A172 (cell line): Measurements from ENCODE around the gene XYLT1. TPM values are rescaled to one million over a fixed set of nuclear protein-coding genes. Genes with fewer than 3 reads are reported as not detected.

ENCODE experiments used
- DNase-seq: peaks from one replicate; pipeline ENCODE4 v3.0.0-alpha.2; 2015; ENCODE audit warnings: low spot score
- total RNA-seq: library from RNA; depleted of rRNA; stranded (reverse); fragments of >200 nt; shearing (Covaris generic); gene quantifications from 2 replicates; pipeline ENCODE4 v1.2.3, GENCODE V29; 2014

The XYLT1 gene
- total RNA-seq, 1 experiment from 2014 or later, result not detected

DNA sequence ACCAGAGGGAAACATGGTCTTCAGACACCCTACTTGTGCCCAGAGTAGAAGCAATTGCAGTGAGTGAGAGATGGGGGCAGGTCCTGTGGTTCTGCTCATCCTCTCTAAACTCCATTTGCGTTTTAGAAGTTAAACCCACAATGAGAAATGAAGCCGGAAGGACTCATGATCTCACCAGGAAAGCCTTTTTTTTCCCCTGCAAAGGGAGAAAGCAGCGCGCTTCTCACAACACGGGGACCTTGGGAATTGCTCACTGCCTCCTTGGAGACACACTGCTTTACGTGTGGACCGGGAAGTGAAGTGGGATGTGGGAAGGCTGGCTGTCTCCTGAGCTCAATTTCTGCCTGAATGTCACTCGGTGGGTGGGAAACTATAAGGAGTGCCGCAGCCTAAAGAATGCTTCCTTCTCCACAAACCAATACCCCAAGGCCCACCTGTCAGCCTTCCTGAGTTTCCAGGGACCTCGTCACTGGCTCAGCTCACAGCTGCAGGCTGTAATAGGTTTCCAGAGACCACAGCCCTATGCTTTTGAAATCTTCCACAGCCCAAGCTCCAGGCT, 365.4 kb downstream of the XYLT1 start:
- DNase-seq, result no peak

DNA sequence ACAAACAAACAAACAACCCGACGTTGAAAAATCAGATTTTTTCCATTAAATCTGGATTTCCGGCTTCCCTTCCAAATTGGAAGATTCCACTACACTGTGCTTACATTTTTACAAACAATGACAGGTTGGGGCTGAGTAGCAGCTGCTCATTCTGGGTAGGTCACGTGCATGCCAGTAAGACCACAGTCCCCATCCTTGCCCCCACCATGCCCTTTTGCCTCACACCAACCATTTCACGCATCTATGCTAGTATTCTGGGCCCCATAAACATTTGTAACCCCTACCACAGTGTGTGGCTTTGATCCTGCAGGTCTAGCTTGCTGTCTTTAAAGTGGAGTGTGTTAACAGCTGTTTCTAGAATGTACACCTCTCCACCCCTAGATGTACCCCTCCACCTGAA, 366.1 kb downstream of the XYLT1 start:
- DNase-seq, result no peak

DNA sequence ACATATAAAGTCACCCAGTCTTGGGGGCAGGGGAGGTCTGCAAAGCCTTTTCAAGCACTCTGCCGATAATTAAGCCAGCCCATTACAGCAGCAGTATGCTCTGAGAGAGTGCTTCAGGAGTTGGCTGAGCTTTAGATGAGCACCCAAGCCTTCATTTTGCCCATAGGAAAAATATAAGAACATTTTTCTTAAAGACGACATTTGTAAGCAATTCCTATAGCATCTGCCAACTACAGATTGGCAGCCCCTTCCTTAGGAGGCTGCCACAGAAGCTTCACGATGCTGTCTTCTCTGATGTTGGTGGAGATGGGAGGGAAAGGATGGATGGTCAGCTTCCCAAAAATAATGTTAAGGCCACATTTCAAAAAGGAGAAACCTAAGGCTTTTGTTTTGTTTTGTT, 367.5 kb downstream of the XYLT1 start:
- no peak for DNase-seq

GRCh38 chr16:17101646-17102045, 369.1 kb downstream of the XYLT1 start:
- DNase-seq, result no peak

DNA sequence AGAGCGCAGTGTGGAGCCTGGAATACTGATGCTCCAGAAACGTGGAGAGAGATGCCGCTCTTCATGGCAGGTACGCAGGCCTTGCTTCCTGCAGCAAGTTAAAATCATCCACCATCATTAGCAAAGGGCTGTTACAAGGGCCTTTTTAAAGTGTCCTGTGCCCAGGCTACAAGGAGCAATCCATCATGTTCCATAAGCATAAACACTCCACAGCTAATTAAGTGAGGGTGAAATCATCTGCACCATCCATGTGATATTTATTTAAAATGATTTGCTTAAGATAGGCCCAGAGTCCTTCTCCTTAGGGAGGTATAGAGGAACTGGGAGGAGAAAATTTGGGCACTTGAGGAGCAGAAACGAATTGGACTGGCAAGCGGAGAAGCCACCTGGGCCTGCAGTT, 372.1 kb downstream of the XYLT1 start:
- DNase-seq, result no peak

DNA sequence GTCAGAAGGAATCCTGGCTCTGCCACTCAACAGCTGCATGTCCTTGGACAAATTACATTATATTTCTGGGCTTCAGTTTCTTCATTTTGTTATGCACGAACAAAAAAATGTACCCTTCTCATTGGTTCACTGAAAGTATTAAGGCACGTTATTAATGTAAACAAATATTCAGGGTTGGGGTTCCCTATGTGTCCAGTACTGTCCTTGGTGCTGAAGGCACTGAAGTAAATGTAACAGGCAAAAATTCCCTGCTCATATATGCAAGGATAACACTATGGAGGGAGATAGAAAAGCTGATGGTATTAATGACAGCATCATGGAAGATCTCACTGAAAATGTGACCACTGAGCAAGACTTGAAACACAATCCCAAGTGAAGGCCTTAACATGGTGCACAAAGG, 386.6 kb downstream of the XYLT1 start:
- no peak for DNase-seq

DNA sequence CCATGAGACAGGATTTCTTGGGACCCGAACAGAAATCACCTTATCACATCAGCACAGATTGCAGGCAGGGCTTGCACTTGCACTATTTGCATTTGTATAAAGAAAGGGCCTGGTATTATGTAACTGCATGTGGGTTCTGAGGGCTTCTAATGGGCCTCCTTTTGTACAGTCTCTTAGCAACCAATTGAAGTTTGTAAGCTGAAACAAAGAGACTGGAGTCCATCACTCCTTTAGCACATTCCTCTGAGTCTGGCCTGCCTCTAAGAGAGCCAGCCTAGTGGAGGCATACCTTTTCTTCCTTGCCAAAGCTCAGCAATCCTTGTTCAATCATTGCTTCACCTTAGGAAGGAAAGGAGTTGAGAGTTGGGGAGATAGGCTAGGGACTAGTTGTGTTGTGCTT, 387.1 kb downstream of the XYLT1 start:
- no peak for DNase-seq

GRCh38 chr16:17082095-17082882, 388.5 kb downstream of the XYLT1 start:
- no peak for DNase-seq

DNA sequence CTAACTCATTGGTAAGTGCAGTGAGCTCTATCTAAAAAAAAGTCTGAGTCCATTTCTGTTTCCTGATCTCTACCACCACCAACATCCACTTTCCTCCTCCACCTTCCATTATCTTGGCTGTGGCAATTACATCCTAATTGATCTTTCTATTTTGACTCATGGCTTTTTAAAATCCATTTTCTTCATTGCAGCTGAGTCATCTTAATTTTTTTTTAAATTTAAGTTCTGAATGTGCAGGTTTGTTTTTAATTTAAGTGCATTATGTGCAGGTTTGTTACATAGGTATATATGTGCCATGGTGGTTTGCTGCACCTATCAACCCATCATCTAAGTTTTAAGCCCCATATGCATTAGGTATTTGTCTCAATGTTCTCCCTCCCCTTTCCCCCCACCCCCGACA, 390.7 kb downstream of the XYLT1 start:
- DNase-seq, result no peak

DNA sequence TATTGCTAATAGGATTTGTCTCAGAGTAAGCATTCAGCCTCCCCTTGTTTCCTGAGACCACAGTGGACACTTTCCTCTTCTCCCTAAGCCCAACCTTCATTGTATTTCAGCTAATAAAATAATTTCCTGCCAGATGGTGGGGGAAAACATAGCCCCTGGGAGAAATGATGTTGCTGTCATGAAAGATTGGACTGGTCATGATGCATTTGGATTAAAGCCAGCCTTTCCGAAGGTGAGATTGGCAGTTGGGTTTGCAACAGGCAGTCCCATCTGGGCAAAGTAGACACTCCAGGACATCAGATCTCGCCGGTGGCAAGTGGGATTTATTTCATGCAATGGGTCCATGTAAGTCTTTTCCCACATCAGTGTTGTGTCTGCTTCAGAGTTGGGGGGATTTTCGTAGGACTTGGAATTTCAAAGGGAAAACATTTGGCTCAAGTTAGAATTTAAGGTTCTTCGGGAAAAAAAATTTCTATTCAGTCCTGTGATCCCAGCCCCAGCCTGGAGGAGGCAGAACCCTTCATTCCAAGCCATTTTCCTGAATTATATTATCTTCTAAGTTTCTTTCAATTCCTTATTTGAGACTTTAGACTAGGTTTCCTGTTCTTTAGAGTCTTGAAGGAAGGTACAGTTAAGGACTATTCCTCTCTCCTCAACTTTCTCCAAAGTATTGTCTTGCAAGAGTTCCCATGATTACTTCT, 391.7 kb downstream of the XYLT1 start:
- no peak for DNase-seq

DNA sequence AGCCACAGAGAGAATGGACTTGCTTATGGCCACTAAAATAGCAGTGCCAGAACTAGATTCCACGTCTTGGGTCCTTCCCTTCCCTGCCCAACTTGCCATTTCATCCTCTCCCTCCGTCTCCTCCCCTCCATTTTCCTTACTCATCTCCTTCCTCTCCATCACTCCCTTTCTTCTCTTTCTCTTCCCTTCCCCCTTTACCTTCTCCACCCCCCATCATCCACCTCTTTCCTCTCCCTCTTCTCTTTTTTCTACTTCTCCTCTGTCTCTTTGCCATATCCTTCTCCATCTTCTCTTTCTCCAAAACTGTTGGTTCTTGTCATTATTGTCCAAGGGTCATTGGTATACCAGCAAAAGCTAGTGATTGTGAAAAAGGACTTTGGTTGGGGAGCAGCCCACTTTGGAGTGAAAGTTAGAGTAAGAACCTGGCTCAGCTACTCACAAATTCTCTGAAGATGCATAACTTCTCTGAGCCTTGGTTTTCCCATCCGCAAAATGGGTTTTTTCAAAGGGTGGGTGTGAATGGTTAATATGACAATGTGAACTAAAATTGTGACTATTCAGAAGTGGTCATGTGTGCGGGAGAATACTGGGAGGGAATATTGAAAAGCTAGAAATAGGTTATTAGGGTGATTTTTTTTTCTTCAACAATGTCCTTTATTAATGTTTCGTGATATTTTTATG, 393.8 kb downstream of the XYLT1 start:
- no peak for DNase-seq

GRCh38 chr16:17076092-17076754, 394.5 kb downstream of the XYLT1 start:
- no peak for DNase-seq

DNA sequence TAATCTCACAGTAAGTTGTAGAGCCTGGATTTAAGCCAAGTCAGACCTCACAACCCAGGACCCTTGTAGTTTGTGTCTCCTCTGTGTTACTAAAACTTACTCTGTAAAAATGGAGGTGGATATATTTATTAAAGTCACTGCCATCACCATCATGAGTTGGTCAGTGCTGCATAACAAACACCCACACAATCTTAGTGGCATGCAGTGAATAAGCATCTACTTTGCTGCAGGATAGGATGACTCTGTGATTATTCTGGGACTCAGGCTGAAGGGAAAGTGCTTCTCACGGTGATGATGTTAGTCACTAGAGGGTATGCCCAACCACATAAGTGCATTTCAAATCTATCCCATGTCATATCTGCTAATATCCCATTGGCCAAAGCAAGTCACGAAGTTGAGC, 398.7 kb downstream of the XYLT1 start:
- DNase-seq, result no peak

DNA sequence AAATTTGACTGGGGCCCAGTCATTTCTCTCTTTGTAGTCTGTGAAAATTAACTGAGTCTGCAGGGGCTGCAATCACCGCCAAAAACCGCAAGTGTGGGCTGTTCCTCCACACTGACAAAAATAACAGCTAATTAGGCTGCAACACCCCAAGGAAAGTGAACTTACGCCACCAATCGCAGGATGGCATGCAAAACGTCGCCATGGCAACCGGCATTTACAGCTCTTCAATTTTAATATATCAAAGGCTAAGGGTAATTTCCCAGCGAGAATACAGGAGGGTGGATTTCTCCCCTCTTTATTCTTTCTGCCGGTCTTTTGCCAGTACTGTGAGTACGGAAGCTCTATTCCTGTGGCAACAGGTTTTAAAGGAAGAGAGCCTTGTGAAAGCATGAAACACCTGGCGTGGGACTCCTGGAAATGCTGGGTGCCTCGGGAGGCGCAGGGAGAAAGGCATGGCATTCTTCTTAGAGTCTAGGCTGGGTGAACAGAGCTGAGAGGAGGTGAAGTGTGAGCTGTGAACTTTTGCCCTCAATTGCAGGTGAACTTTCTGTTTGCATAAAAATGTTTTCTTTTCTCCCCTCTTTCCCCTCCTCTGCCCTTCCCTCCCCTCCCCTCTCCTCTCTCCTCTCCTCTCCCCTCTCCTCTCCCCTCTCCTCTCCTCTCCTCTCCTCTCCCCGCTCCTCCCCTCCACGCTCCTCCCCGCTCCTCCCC, 399.7 kb downstream of the XYLT1 start:
- DNase-seq, result no peak

DNA sequence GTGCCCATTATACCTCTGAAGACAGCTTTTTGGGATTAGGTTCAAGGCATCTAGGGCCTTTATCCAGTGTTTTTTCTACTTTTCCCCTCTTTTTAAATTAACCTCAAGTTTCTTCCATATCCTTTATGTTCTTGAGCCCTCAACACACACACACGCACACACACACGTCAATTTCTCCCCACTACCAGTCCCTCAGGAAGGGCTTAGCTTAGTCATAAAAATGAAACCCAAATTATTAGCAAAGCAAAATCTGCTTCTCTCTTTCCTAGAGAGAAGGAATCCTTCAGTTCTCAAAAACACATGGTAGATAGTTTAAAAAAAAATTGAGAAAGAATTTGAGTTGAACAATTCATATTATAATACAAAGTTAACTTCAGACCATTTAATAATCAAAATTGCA, 401.1 kb downstream of the XYLT1 start:
- no peak for DNase-seq

GRCh38 chr16:17068524-17068923, 402.2 kb downstream of the XYLT1 start:
- no peak for DNase-seq

DNA sequence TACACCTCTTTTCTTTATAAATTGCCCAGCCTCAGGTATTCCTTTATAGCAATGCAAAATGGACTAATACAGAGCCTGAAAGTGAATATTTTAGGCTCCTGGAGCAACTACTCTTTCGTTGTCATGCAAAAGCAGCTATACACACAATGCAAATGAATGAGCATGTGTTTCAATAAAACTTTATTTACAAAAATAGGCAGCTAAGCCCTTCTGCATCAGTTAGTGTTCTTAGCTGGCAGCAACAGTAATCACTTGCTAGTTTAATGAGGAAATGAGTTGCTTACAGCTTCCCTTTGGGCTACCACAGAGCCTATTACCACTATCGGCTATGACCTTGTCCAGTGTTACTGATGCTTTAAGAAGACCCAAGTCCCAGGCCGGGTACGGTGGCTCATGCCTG, 402.9 kb downstream of the XYLT1 start:
- no peak for DNase-seq

- no peak for DNase-seq
These were observed 407.3 kb downstream of the XYLT1 start for GRCh38 chr16:17063201-17064139.

DNA sequence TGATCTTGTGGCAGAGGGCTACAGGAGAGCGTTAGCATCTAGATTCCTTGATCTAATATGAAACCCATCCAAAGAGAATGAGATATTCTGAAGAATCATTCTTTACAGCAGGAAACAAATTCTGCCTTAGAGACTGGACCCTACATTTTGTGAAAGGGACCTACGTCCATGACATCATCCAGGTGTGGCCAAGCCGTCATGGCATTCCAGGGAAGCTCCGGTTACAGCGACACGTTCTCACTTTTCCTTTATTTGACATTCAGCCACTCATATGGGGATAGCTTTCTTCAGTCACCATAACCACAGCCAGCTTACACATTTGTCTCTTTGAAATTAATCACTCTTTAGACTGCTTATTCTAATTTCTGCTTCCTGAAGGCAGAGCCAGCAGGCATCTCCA, 408.1 kb downstream of the XYLT1 start:
- no peak for DNase-seq

- no peak for DNase-seq
These were observed 409.4 kb downstream of the XYLT1 start for GRCh38 chr16:17061326-17061725.
